ELF-1 (cell line): ENCODE measurements around the gene CHRDL2.
"Not testable (repeated sequence)": the region's sequence is repeated elsewhere in the genome, so short reads cannot be mapped to it uniquely, and the experiment has no call there.

Experiments
- DNase-seq: peaks from one replicate; pipeline ENCODE4 v3.0.0-alpha.2; 2016; ENCODE audit warnings: low read depth, low spot score

Gene CHRDL2

GRCh38 chr11:74731301-74732094 lies at the start of gene CHRDL2:
Gene CHRDL2, minus strand, starts transcription at chr11:74731426. Its CDS starts 538 bp downstream, at chr11:74730888.
- DNase-seq = no peak

- no peak for DNase-seq
Observed at GRCh38 chr11:74780248-74781005, 49.2 kb upstream of the CHRDL2 start.

- no peak for DNase-seq
Observed at GRCh38 chr11:74778581-74778980, 47.4 kb upstream of the CHRDL2 start.

GRCh38 chr11:74777877-74778276 lies 46.7 kb upstream of the CHRDL2 start:
- no peak for DNase-seq

- DNase-seq = no peak
Observed at GRCh38 chr11:74777038-74777437, 45.8 kb upstream of the CHRDL2 start.

- DNase-seq = no peak
Observed at GRCh38 chr11:74776546-74776945, 45.3 kb upstream of the CHRDL2 start.

- no peak for DNase-seq
Observed at GRCh38 chr11:74775762-74776161, 44.5 kb upstream of the CHRDL2 start.

GRCh38 chr11:74773476-74773875 lies 42.2 kb upstream of the CHRDL2 start:
- DNase-seq = no peak

GRCh38 chr11:74771139-74771538 lies 39.9 kb upstream of the CHRDL2 start:
- DNase-seq = no peak

GRCh38 chr11:74770456-74770855 lies 39.2 kb upstream of the CHRDL2 start:
- DNase-seq = no peak

- no peak for DNase-seq
Observed at GRCh38 chr11:74769055-74769707, 38.0 kb upstream of the CHRDL2 start.

- DNase-seq = not testable (repeated sequence)
Observed at GRCh38 chr11:74768172-74768651, 37.0 kb upstream of the CHRDL2 start.

GRCh38 chr11:74766905-74767304 lies 35.7 kb upstream of the CHRDL2 start:
- no peak for DNase-seq

- DNase-seq = no peak
Observed at GRCh38 chr11:74756571-74756970, 25.3 kb upstream of the CHRDL2 start.

- no peak for DNase-seq
Observed at GRCh38 chr11:74755395-74755995, 24.3 kb upstream of the CHRDL2 start.

GRCh38 chr11:74754507-74755252 lies 23.5 kb upstream of the CHRDL2 start:
- DNase-seq = no peak

- no peak for DNase-seq
Observed at GRCh38 chr11:74751303-74751702, 20.1 kb upstream of the CHRDL2 start.

- not testable (repeated sequence) for DNase-seq
Observed at GRCh38 chr11:74750598-74750997, 19.4 kb upstream of the CHRDL2 start.

GRCh38 chr11:74749965-74750296 lies 18.7 kb upstream of the CHRDL2 start:
- no peak for DNase-seq

GRCh38 chr11:74749127-74749964 lies 18.1 kb upstream of the CHRDL2 start:
- peak; percentile 71 for DNase-seq
